Measurements from ENCODE around the gene MPRIP.
A peak's percentile ranks its signal among the peaks of the same experiment; 100 is the strongest.

MPRIP gene

GRCh38 chr17:17151962-17152361 lies 109.7 kb downstream of the MPRIP start:
- in situ Hi-C loops (cut with HindIII; ENCODE audit: low sequenced_read_pairs): no loop called here
- TF ChIP-seq CTCF (IDR thresholded peaks at IDR 0.05; ENCODE audit: low read depth, low read length): no peak
- H3K4me3 ChIP-seq (ENCODE audit: low read depth, low read length): no peak overlapping the region
- peak; percentile 95 for DNase-seq (ENCODE audit: low read depth, low spot score)

- TF ChIP-seq CTCF (IDR thresholded peaks at IDR 0.05; ENCODE audit: low read depth, low read length): no peak
- in situ Hi-C loops (cut with HindIII; ENCODE audit: low sequenced_read_pairs): no loop called here
- H3K4me3 ChIP-seq (ENCODE audit: low read depth, low read length): no peak overlapping the region
- no peak for DNase-seq (ENCODE audit: low read depth, low spot score)
Measured at GRCh38 chr17:17152385-17152784, 110.1 kb downstream of the MPRIP start.

- in situ Hi-C loops (cut with HindIII; ENCODE audit: low sequenced_read_pairs): no loop called here
- no peak for DNase-seq (ENCODE audit: low read depth, low spot score)
- no peak overlapping the region for H3K4me3 ChIP-seq (ENCODE audit: low read depth, low read length)
- no peak for TF ChIP-seq CTCF (IDR thresholded peaks at IDR 0.05; ENCODE audit: low read depth, low read length)
Measured at GRCh38 chr17:17153071-17153470, 110.8 kb downstream of the MPRIP start.

- H3K4me3 ChIP-seq (ENCODE audit: low read depth, low read length): no peak overlapping the region
- in situ Hi-C loops (cut with HindIII; ENCODE audit: low sequenced_read_pairs): no loop called here
- no peak for TF ChIP-seq CTCF (IDR thresholded peaks at IDR 0.05; ENCODE audit: low read depth, low read length)
- DNase-seq (ENCODE audit: low read depth, low spot score): no peak
Measured at GRCh38 chr17:17153709-17154108, 111.5 kb downstream of the MPRIP start.

- in situ Hi-C loops (cut with HindIII; ENCODE audit: low sequenced_read_pairs): no loop called here
- no peak for TF ChIP-seq CTCF (IDR thresholded peaks at IDR 0.05; ENCODE audit: low read depth, low read length)
- no peak for DNase-seq (ENCODE audit: low read depth, low spot score)
- no peak overlapping the region for H3K4me3 ChIP-seq (ENCODE audit: low read depth, low read length)
Measured at GRCh38 chr17:17154556-17154955, 112.3 kb downstream of the MPRIP start.

- no peak for DNase-seq (ENCODE audit: low read depth, low spot score)
- no peak overlapping the region for H3K4me3 ChIP-seq (ENCODE audit: low read depth, low read length)
- no peak for TF ChIP-seq CTCF (IDR thresholded peaks at IDR 0.05; ENCODE audit: low read depth, low read length)
- in situ Hi-C loops (cut with HindIII; ENCODE audit: low sequenced_read_pairs): no loop called here
Measured at GRCh38 chr17:17154981-17155380, 112.7 kb downstream of the MPRIP start.

- no peak for DNase-seq (ENCODE audit: low read depth, low spot score)
- in situ Hi-C loops (cut with HindIII; ENCODE audit: low sequenced_read_pairs): no loop called here
- H3K4me3 ChIP-seq (ENCODE audit: low read depth, low read length): no peak overlapping the region
- TF ChIP-seq CTCF (IDR thresholded peaks at IDR 0.05; ENCODE audit: low read depth, low read length): no peak
Measured at GRCh38 chr17:17155568-17155967, 113.3 kb downstream of the MPRIP start.

Data from astrocyte of the spinal cord (primary cell).